BE2C (cell line): ENCODE results near the gene VPREB3.

Source experiments
- DNase-seq: peaks from one replicate; pipeline ENCODE4 v3.0.0-alpha.2; 2020
- H3K27me3 ChIP-seq: fragments of 250-450 bp; sonication (Bioruptor Pico); 2 replicates; pipeline ENCODE4 v1.5.1; 2020; ENCODE audit warnings: mild to moderate bottlenecking
- H3K36me3 ChIP-seq: fragments of 250-450 bp; sonication (Bioruptor Pico); 2 replicates; pipeline ENCODE4 v1.5.1; 2020; ENCODE audit warnings: mild to moderate bottlenecking
- H3K4me1 ChIP-seq: fragments of 250-450 bp; sonication (Bioruptor Pico); 2 replicates; pipeline ENCODE4 v1.5.1; 2020
- H3K4me3 ChIP-seq: 2 replicates; pipeline ENCODE4 v1.5.1; 2011; ENCODE audit warnings: low read depth, low read length
- H3K9me3 ChIP-seq: fragments of 250-450 bp; sonication (Bioruptor Pico); 2 replicates; pipeline ENCODE4 v1.5.1; 2020
- TF ChIP-seq, protein P1 (sequence below): IDR thresholded peaks from 2 replicates; pipeline ENCODE4 v1.5.1; 2012; ENCODE audit warnings: mild to moderate bottlenecking, low read depth, low read length

VPREB3 gene

GRCh38 chr22:23763579-23763945 is 9.3 kb upstream of the VPREB3 start:
- peak; percentile 47 for DNase-seq
- peaks cover 32% of the 10 kb centered on the region for H3K36me3 ChIP-seq
- H3K27me3 ChIP-seq: no peaks in the 10 kb centered on the region
- H3K4me3 ChIP-seq: no peak overlapping the region
- TF ChIP-seq, protein P1, sequence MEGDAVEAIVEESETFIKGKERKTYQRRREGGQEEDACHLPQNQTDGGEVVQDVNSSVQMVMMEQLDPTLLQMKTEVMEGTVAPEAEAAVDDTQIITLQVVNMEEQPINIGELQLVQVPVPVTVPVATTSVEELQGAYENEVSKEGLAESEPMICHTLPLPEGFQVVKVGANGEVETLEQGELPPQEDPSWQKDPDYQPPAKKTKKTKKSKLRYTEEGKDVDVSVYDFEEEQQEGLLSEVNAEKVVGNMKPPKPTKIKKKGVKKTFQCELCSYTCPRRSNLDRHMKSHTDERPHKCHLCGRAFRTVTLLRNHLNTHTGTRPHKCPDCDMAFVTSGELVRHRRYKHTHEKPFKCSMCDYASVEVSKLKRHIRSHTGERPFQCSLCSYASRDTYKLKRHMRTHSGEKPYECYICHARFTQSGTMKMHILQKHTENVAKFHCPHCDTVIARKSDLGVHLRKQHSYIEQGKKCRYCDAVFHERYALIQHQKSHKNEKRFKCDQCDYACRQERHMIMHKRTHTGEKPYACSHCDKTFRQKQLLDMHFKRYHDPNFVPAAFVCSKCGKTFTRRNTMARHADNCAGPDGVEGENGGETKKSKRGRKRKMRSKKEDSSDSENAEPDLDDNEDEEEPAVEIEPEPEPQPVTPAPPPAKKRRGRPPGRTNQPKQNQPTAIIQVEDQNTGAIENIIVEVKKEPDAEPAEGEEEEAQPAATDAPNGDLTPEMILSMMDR: no peak
- H3K4me1 ChIP-seq: peaks cover 18% of the 10 kb centered on the region; the same call in 1 of the 2 replicates
- H3K9me3 ChIP-seq: no peaks in the 10 kb centered on the region

GRCh38 chr22:23762842-23763578 is 8.8 kb upstream of the VPREB3 start, which contains the start of gene C22orf15:
C22orf15 (plus strand) TSS chr22:23762990; CDS start chr22:23763307, 317 bp downstream.
- TF ChIP-seq, protein P1: no peak
- H3K36me3 ChIP-seq: peaks cover 32% of the 10 kb centered on the region
- H3K4me3 ChIP-seq: no peak within 1 kb of the TSS
- peaks cover 18% of the 10 kb centered on the region; the same call in 1 of the 2 replicates for H3K4me1 ChIP-seq
- no peak for DNase-seq
- no peaks in the 10 kb centered on the region for H3K9me3 ChIP-seq
- no peaks in the 10 kb centered on the region for H3K27me3 ChIP-seq

DNA sequence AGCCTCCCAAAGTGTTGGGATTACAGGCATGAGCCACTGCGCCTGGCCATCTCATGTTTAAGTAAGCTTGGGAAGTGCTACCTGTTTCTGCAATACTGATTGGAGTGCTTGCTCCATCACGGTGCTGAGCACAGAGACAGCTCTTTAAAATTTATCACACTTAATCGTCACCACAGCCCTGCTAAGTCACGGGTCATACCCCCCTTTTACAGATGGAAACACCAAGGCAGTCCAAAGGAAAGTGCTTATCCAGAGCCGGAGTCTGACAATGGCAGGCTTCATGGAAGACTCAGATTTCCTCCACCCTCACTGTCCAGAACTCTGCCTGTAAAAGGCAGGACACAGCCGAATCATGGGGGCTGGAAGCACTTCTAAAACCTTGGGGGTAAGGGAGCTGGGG is 5.8 kb upstream of the VPREB3 start:
- Histone ChIP-seq H3K27me3 (no peaks in the 10 kb centered on the region), H3K36me3 (peaks cover 18% of the 10 kb centered on the region), H3K9me3 (no peaks in the 10 kb centered on the region), H3K4me3 (no peak overlapping the region), H3K4me1 (peaks cover 12% of the 10 kb centered on the region; the same call in 1 of the 2 replicates)
- TF ChIP-seq, protein P1: no peak
- no peak for DNase-seq

- H3K36me3 ChIP-seq: peaks cover 13% of the 10 kb centered on the region
Observed at GRCh38 chr22:23759566-23759965, 5.3 kb upstream of the VPREB3 start.

GRCh38 chr22:23756891-23757290 is 2.7 kb upstream of the VPREB3 start:
- Histone ChIP-seq H3K4me1 (no peaks in the 10 kb centered on the region), H3K27me3 (no peaks in the 10 kb centered on the region), H3K36me3 (no peaks in the 10 kb centered on the region), H3K4me3 (no peak overlapping the region), H3K9me3 (no peaks in the 10 kb centered on the region)
- DNase-seq: no peak
- TF ChIP-seq, protein P1: no peak

More at GRCh38 chr22:23759566-23759965, 5.3 kb upstream of the VPREB3 start:
- no peaks in the 10 kb centered on the region for H3K27me3 ChIP-seq
- H3K4me3 ChIP-seq: no peak overlapping the region
- no peaks in the 10 kb centered on the region for H3K9me3 ChIP-seq
- no peak for DNase-seq
- TF ChIP-seq, protein P1: no peak
- H3K4me1 ChIP-seq: peaks cover 11% of the 10 kb centered on the region; the same call in 1 of the 2 replicates

DNA sequence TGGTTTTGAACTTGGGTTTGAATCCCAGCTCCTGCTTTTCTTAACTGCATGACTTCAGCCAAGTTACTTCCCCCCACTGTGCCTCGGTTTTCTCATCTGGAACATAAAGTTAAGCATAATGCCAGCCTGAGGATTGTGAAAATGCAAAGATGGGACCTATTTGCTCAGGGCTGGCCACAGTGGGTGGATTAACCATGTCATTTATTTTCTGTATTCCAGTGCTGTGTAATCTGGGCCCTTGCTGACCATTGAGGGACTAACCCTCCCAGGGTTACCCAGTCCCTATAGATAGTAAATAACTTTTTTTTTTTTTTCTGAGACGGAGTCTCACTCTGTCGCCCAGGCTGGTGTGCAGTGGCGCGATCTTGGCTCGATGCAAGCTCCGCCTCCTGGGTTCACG is 1.5 kb upstream of the VPREB3 start:
- Histone ChIP-seq H3K27me3 (no peaks in the 10 kb centered on the region), H3K36me3 (no peaks in the 10 kb centered on the region), H3K9me3 (no peaks in the 10 kb centered on the region), H3K4me3 (no peak overlapping the region), H3K4me1 (peaks cover 2% of the 10 kb centered on the region; the same call in 1 of the 2 replicates)
- DNase-seq: no peak
- TF ChIP-seq, protein P1: no peak
